ENCODE data around the gene INSYN2B. TPM values are rescaled to one million over a fixed set of nuclear protein-coding genes. Genes with fewer than 3 reads are reported as not detected.

Gene INSYN2B
- total RNA-seq, 1 donor from 2014 or later, result not detected

GRCh38 chr5:169876386-169876785 lies 103.9 kb downstream of the INSYN2B start:
- H3K4me3 Mint-ChIP-seq (ENCODE audit: unreplicated experiment), result no peak overlapping the region
- no peaks in the 10 kb centered on the region for H3K36me3 Mint-ChIP-seq (ENCODE audit: unreplicated experiment)
- H3K27me3 Mint-ChIP-seq (ENCODE audit: unreplicated experiment), result no peaks in the 10 kb centered on the region
- TF ChIP-seq, protein P1, sequence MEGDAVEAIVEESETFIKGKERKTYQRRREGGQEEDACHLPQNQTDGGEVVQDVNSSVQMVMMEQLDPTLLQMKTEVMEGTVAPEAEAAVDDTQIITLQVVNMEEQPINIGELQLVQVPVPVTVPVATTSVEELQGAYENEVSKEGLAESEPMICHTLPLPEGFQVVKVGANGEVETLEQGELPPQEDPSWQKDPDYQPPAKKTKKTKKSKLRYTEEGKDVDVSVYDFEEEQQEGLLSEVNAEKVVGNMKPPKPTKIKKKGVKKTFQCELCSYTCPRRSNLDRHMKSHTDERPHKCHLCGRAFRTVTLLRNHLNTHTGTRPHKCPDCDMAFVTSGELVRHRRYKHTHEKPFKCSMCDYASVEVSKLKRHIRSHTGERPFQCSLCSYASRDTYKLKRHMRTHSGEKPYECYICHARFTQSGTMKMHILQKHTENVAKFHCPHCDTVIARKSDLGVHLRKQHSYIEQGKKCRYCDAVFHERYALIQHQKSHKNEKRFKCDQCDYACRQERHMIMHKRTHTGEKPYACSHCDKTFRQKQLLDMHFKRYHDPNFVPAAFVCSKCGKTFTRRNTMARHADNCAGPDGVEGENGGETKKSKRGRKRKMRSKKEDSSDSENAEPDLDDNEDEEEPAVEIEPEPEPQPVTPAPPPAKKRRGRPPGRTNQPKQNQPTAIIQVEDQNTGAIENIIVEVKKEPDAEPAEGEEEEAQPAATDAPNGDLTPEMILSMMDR (IDR thresholded peaks at IDR 0.05; ENCODE audit: partially characterized antibody, unreplicated experiment), result no peak
- H3K9me3 Mint-ChIP-seq (ENCODE audit: unreplicated experiment), result peaks cover 2% of the 10 kb centered on the region
- DNase-seq, result no peak
- no peak overlapping the region for H3K27ac Mint-ChIP-seq (ENCODE audit: unreplicated experiment)
- no peaks in the 10 kb centered on the region for H3K4me1 Mint-ChIP-seq (ENCODE audit: low read depth, unreplicated experiment)

DNA sequence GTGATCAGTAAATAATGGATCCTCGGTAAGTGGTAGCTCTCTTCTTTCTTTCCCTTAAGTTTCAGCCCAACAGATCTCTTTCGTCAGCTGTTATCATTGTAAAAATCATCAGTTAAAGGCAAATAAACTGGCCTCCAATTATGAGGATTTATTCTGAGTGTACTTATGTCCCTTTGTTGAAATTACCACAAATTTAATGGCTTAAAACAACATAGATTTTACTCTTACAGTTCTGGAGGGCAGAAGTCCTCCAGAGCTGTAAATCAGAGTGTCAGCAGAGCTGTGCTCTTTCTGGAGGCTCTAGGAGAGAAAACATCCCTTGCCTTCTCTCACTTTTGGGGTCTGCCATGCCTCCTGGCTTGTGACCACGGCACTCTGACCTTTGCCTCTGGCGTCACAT lies 104.6 kb downstream of the INSYN2B start:
- Mint-ChIP-seq H3K27ac (ENCODE audit: unreplicated experiment) (no peak overlapping the region), H3K9me3 (ENCODE audit: unreplicated experiment) (peaks cover 2% of the 10 kb centered on the region), H3K36me3 (ENCODE audit: unreplicated experiment) (no peaks in the 10 kb centered on the region), H3K4me1 (ENCODE audit: low read depth, unreplicated experiment) (no peaks in the 10 kb centered on the region), H3K4me3 (ENCODE audit: unreplicated experiment) (no peak overlapping the region), H3K27me3 (ENCODE audit: unreplicated experiment) (no peaks in the 10 kb centered on the region)
- no peak for DNase-seq
- TF ChIP-seq, protein P1 (IDR thresholded peaks at IDR 0.05; ENCODE audit: partially characterized antibody, unreplicated experiment), result no peak

GRCh38 chr5:169875091-169875728 lies 105.1 kb downstream of the INSYN2B start:
- Mint-ChIP-seq H3K27me3 (ENCODE audit: unreplicated experiment) (no peaks in the 10 kb centered on the region), H3K27ac (ENCODE audit: unreplicated experiment) (no peak overlapping the region), H3K4me3 (ENCODE audit: unreplicated experiment) (no peak overlapping the region), H3K36me3 (ENCODE audit: unreplicated experiment) (no peaks in the 10 kb centered on the region), H3K9me3 (ENCODE audit: unreplicated experiment) (peaks cover 2% of the 10 kb centered on the region), H3K4me1 (ENCODE audit: low read depth, unreplicated experiment) (no peaks in the 10 kb centered on the region)
- TF ChIP-seq, protein P1 (IDR thresholded peaks at IDR 0.05; ENCODE audit: partially characterized antibody, unreplicated experiment), result no peak
- DNase-seq, result no peak

GRCh38 chr5:169874621-169875020 lies 105.7 kb downstream of the INSYN2B start:
- TF ChIP-seq, protein P1 (IDR thresholded peaks at IDR 0.05; ENCODE audit: partially characterized antibody, unreplicated experiment), result no peak
- H3K27me3 Mint-ChIP-seq (ENCODE audit: unreplicated experiment), result no peaks in the 10 kb centered on the region
- no peaks in the 10 kb centered on the region for H3K4me1 Mint-ChIP-seq (ENCODE audit: low read depth, unreplicated experiment)
- H3K36me3 Mint-ChIP-seq (ENCODE audit: unreplicated experiment), result no peaks in the 10 kb centered on the region
- H3K9me3 Mint-ChIP-seq (ENCODE audit: unreplicated experiment), result peaks cover 2% of the 10 kb centered on the region
- DNase-seq, result no peak
- H3K4me3 Mint-ChIP-seq (ENCODE audit: unreplicated experiment), result no peak overlapping the region
- H3K27ac Mint-ChIP-seq (ENCODE audit: unreplicated experiment), result no peak overlapping the region

DNA sequence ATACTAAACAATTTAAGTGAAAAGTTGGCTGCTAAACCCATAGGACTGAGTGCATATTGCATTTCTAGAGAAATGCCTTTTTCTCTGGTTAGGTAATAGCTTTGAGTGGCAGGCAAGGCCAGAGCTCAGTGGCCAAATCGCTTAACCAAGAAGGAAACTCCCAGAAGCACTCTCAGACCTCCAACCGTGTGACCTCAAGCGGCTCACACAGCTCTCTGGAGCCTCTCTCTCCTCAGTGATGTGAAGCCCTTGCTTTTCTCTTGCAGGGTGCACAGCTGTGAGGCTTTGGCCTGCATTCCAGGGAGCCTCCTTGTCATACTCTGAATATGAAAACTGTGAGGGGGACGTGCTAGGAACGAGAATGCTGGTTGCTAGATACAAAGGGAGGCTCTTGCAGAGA lies 106.7 kb downstream of the INSYN2B start:
- Mint-ChIP-seq H3K4me3 (ENCODE audit: unreplicated experiment) (no peak overlapping the region), H3K4me1 (ENCODE audit: low read depth, unreplicated experiment) (no peaks in the 10 kb centered on the region), H3K9me3 (ENCODE audit: unreplicated experiment) (peaks cover 2% of the 10 kb centered on the region), H3K27ac (ENCODE audit: unreplicated experiment) (no peak overlapping the region), H3K27me3 (ENCODE audit: unreplicated experiment) (peaks cover 3% of the 10 kb centered on the region), H3K36me3 (ENCODE audit: unreplicated experiment) (no peaks in the 10 kb centered on the region)
- DNase-seq, result no peak
- TF ChIP-seq, protein P1 (IDR thresholded peaks at IDR 0.05; ENCODE audit: partially characterized antibody, unreplicated experiment), result no peak

All from glutamatergic neuron (in vitro differentiated cells).